Fibroblast of the aortic adventitia (primary cell): ENCODE data around the gene GPR153. TPM values are rescaled to one million over a fixed set of nuclear protein-coding genes. Genes with fewer than 3 reads are reported as not detected.
A peak's percentile ranks its signal among the peaks of the same experiment; 100 is the strongest.

Experiments
- DNase-seq: peaks from one replicate; pipeline ENCODE4 v3.0.0-alpha.2; 2010; ENCODE audit warnings: low read depth
- H3K4me3 ChIP-seq: 2 replicates; pipeline ENCODE4 v1.5.1; 2011; ENCODE audit warnings: low read depth, mild to moderate bottlenecking, control low read depth, low read length, moderate library complexity
- total RNA-seq: library from RNA; depleted of rRNA; stranded (reverse); fragments of >200 nt; gene quantifications from 2 replicates; pipeline ENCODE4 v1.2.3, GENCODE V29; 2012; ENCODE audit warnings: low replicate concordance
- TF ChIP-seq, protein P1 (sequence below): IDR thresholded peaks from 2 replicates; pipeline ENCODE4 v1.5.1; 2011; ENCODE audit warnings: mild to moderate bottlenecking, low read length, control low read depth, inconsistent platforms; ENCODE audit not compliant: insufficient read depth

Gene GPR153
- total RNA-seq, 1 donor, result 9.9 TPM

DNA sequence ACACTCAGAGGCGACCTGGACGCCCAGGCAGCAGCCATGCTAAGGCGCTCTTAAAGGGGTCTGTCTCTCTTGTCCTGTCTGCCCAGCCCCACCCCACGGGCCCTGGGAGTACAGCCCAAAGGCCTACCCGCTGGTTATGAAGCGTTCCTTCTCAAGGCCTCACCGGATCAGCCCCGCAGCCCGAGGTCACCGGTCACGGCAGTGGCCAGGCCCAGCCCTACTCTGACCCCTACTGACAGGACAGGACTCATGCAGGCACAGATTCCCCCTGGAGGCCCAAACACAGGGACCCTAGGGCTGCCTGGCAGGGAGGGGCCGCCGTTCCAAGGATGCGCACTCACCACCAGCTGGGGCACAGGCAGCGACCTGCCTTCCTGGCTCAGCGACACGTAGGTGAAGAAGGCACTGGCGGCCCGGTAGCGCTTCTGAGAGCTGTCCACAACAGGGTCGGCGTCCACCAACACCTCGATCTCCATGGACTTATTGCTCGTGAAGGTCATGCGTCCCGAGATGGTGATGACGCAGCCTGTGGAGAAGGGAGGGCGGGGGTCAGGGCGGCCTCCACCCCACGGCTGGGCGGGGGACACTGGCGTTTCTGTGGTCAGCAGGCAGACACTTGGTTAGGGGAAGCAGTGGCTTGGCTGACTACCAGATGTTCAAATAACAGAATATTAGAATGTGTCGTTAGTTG lies 20.0 kb upstream of the GPR153 start:
- DNase-seq, result no peak
- TF ChIP-seq, protein P1, sequence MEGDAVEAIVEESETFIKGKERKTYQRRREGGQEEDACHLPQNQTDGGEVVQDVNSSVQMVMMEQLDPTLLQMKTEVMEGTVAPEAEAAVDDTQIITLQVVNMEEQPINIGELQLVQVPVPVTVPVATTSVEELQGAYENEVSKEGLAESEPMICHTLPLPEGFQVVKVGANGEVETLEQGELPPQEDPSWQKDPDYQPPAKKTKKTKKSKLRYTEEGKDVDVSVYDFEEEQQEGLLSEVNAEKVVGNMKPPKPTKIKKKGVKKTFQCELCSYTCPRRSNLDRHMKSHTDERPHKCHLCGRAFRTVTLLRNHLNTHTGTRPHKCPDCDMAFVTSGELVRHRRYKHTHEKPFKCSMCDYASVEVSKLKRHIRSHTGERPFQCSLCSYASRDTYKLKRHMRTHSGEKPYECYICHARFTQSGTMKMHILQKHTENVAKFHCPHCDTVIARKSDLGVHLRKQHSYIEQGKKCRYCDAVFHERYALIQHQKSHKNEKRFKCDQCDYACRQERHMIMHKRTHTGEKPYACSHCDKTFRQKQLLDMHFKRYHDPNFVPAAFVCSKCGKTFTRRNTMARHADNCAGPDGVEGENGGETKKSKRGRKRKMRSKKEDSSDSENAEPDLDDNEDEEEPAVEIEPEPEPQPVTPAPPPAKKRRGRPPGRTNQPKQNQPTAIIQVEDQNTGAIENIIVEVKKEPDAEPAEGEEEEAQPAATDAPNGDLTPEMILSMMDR, result peak; percentile 39
- H3K4me3 ChIP-seq, result no peak overlapping the region

DNA sequence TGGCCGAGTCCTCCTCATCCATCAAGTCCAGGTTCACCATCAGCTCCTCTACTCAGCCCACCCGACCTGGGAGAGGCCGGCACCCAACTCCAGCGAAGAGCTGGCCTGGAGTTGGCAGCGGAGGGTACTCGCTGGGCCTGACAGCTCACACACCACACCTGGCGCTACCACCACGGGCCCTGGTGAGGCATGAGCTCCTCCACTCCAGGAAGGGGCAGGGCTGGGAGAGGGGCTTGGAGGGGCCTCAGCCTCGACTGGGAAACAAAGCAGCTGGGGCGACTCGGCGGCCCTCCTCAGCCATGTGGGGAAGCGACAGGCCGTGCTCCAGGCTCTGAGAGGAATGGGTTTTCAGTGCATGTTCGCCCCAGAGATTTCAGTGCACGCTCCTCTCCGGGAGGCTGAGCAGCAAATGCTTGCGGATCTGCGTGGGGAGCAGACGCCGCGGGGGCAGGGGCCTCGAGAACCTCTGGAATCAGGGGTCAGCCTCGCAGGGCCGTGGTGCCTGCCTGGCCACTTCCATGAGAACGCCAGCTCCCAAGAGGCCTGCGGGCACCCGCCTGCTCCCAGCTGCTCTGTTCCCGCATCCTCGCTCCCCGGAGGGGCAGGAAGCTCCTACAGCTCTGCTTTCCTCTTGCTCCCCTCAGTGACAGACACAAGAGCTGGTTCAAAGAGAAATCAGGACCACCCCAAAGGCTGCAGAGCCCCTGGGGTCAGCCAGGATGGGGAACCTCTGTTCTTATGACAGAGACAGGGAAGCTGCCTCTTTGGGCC lies 18.9 kb upstream of the GPR153 start:
- H3K4me3 ChIP-seq, result no peak overlapping the region

DNA sequence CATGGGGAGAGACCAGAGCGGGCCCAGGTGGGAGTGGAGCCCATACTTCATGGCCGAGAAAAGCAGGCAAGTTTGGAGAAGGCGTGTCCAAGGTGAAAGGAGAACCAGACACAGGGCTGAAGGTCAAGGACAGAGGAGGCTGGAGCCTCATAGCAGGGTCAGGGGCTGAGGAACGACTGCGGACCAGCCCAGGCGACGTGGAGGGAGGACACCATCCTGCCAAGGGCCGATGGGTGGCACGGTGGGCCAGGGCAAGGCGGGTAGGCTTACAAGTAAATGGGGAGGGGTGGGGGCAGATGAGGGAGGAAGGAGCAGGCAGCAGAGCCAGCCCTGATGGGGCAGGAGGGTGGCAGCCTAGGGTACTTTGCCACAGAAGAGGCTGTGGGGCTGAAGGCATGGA lies 18.2 kb upstream of the GPR153 start:
- DNase-seq, result no peak
- no peak overlapping the region for H3K4me3 ChIP-seq
- TF ChIP-seq, protein P1, result no peak

More for the DNA sequence above, 18.9 kb upstream of the GPR153 start:
- no peak for DNase-seq
- TF ChIP-seq, protein P1, result no peak

DNA sequence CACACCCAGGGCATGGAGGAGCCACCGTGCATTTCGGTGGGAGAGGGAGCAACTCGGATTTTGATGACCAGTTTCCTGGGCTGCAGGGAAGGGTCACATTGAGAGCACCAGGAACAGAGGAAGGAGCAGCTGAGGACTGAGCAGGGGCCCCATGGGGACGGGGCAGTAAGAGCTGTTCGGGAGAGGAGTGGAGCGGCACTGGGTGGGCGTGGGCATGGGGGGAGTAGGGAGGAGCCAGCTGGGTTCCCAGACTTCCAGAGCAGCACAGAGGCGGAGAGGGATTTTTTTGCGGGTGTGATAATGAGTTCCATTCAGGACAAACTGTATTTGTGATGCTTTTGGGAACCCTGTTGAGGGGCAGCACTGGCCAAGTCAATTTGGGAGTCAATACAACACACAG lies 17.4 kb upstream of the GPR153 start:
- TF ChIP-seq, protein P1, result no peak
- no peak overlapping the region for H3K4me3 ChIP-seq
- no peak for DNase-seq

GRCh38 chr1:6276811-6277555 lies 16.1 kb upstream of the GPR153 start:
- no peak overlapping the region for H3K4me3 ChIP-seq
- TF ChIP-seq, protein P1, result no peak
- DNase-seq, result no peak

- H3K4me3 ChIP-seq, result peak overlapping the region; percentile 6
- TF ChIP-seq, protein P1, result no peak
- peak; percentile 76 for DNase-seq
These were observed 15.2 kb upstream of the GPR153 start for GRCh38 chr1:6275826-6276782.
